Left renal pelvis (tissue), 4 donors: ENCODE data around the gene OSBPL2. TPM values are rescaled to one million over a fixed set of nuclear protein-coding genes. Genes with fewer than 3 reads are reported as not detected.

Experiments used
- DNase-seq, 4 donors: peaks; one replicate each; pipeline ENCODE4 v3.0.0-alpha.2; 2013; ENCODE audit warnings: low read depth in 4 of 4, low spot score in 3 of 4
- polyA plus RNA-seq, 4 donors: library from polyadenylated mRNA; unstranded; fragments of 120-200 nt; gene quantifications; one replicate each; pipeline ENCODE4 v1.2.1, GENCODE V29; 2013; ENCODE audit not compliant: insufficient read length in 4 of 4

OSBPL2 gene
- polyA plus RNA-seq, 4 donors = 23.5 to 44.3 (median 34.3) TPM

DNA sequence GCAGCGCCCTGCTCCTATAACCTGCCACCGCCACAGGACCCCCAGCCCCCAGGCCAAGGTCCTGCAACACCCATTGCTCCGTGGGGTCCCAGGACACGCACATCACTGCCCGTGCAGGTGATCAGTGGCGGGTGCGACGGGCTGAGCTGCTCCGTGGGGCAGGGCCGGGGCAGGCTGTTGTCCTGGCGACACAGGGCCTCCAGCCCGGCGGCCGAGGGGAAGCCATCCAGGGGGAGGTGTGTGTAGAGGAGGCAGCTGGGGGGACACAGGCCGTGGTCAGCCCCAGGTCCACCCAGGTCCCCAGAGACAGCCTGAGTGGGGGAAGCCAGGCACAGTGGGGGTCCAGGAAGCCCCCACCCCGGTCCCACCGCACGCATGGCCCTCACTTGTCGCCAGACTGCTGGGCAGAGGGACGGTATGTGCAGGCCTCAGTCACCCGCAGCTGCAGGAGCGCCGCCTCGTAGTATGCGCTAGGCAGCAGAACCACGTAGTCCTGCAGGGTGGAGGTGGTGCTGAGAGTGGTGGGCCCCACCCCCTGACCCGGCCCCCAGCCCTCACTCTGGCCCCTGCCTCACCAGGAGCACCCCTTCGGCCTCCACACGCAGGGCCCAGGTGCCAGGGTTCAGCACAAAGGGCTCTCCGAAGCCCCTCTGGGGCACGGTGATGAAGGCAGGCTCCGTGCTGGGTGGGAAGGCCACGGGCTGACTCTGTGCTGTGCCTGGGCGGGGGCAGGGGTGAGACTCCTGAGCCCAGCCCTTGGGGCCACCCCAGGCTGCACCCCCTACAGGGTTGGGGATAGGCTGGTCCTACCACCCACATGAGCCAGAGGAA, 94.9 kb downstream of the OSBPL2 start:
- DNase-seq = no peak

DNA sequence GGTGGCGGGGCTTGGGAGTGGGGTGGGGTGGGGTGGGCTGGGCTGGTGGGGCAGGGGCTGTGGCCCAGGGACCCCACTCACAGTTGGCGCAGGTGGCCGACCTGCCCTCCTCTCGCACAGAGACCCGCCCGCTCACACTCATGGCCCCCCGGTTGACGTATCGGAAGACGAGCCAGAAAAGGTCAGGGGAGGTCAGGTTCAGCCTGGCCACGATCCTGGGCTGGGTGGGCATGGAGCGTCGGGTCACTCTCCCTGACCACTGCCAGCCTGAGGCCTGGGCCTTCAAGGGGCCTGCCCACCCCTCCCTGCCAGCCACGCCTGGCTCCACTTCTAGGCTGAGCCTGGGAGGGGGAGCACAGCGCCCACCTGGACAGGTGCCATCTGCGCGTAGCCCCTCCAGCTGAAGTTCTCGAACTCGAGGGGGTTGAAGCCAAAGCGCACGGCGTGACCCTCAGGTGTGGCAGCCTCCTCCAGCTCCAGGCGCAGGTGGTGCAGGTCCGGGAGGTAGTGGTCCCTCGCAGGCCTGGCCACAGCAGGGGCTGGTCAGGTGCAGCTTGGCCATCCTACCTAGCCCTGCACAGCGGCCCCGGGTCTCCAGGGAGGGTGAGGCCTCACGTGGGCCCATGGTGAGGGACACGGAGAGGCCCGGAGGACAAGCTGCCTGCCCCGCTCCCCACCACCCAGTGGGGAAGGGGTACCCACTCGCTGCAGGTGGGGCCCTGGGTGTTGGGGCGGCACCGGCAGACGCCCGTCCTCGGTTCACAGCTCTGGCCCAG, 95.7 kb downstream of the OSBPL2 start:
- DNase-seq = no peak

DNA sequence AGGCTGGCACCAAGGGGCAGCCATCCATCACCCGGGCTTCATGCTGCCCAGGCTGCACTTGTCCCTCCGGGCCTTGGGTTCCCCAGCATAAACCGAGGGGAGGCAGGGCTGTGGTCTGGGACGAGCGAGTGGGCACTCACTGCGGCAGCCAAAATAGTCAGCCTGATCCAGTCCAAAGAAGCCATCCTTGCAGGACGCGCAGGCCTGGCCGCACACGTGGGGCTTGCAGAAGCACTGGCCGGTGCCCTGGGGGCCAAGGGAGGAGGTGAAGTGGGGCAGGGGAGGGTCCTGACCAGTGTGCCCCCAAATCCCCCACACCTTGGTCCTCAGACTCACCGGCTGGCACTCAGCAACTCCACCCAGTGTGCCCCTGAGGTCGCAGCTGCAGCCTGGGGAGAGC, 96.6 kb downstream of the OSBPL2 start:
- DNase-seq = no peak

GRCh38 chr20:62335532-62335931, 97.2 kb downstream of the OSBPL2 start:
- no peak for DNase-seq

DNA sequence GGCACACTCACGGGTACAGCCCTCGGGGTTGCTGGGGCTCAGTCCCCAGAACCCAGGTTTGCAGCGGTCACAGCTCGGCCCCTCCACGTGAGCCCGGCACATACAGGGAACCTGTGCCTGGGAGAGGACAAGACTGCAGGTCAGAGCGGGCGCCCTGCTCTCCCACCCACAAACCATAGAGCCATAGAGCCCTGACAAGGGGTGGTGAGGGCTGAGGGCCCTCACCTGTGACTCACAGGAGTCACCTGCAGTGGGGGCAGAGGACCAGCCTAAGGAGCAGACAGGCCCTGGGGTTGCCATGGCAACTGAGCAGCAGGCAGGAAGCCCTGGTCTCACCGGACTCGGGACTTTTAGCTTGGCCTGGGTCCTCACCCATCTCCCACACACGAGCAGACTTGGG, 98.0 kb downstream of the OSBPL2 start:
- DNase-seq = no peak

- DNase-seq = no peak
Observed at GRCh38 chr20:62336775-62337557, 98.6 kb downstream of the OSBPL2 start.

- DNase-seq = no peak
Observed at GRCh38 chr20:62337558-62338293, 99.4 kb downstream of the OSBPL2 start.

DNA sequence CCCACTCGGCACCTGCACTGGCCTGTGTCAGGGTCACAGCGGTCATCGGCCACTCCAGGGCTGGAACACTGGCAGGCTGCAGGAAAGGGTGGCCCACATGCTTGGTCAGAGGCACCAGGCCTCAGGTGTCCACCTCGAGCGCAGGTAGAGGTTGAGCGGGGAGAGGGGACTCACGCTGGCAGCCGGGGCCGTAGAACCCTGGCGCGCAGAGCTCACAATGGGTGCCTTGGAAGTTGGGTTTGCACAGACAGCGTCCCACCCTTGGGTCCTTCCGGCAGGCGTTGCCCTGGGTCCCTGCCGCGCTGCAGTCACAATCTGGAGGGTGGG, 99.9 kb downstream of the OSBPL2 start:
- DNase-seq = no peak

GRCh38 chr20:62339647-62340062, 101.3 kb downstream of the OSBPL2 start:
- DNase-seq = no peak

DNA sequence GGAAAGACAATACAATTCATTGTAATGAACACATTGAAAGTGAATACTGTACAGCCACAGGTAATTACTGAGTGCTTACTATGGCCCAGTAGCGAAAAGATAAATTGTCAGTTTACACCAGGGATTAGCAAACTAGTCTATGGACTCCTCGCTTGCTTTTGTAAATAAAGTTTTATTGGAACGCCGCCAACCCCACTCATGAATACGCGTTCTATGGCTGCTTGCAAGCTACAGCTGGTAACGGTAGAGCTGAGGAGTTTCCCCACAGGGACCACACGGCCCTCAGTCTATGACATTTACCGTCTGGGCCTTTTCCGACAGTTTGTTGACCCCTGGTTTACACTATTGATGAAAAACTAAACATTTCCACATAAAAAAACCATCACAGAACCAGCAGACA, 104.6 kb downstream of the OSBPL2 start:
- DNase-seq = no peak

DNA sequence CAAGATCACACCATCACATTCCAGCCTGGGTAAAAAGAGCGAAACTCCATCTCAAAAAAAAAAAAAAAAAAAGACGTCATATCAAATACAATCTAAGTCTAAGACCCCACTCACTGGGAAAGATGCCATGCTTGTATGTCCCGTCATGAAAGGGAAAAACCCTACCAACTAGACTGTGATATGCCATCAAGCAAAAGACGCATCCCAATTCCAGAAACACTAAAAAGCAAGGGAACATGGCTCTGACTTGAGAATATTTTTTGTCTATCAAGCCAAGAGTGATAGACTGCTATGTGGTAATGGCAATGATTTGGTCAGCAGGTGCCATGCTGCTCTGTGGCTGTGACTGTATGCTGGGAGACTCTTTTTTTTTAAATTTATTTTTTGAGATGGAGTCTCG, 105.8 kb downstream of the OSBPL2 start:
- DNase-seq = no peak

GRCh38 chr20:62344782-62345181, 106.5 kb downstream of the OSBPL2 start:
- DNase-seq = no peak

Other genes starting within 250 kb of the OSBPL2 start
- gene TAF4, start 172.6 kb upstream of the OSBPL2 start, polyA plus RNA-seq = 10 to 100 TPM; 13.3 to 21.9 (median 17.7) TPM
- 10 to 100 TPM; 52.2 to 61.7 (median 53.4) TPM for gene LSM14B, start 116.0 kb upstream of the OSBPL2 start, polyA plus RNA-seq
- gene PSMA7, start 95.1 kb upstream of the OSBPL2 start, polyA plus RNA-seq = 100 to 1,000 TPM; 133 to 201 (median 164) TPM
- gene SS18L1, start 94.8 kb upstream of the OSBPL2 start, polyA plus RNA-seq = 10 to 100 TPM; 15.6 to 26.4 (median 18.9) TPM
- gene MTG2, start 55.5 kb upstream of the OSBPL2 start, polyA plus RNA-seq = 10 to 100 TPM; 25.2 to 50.0 (median 31.1) TPM
- gene HRH3, start 18.2 kb upstream of the OSBPL2 start, polyA plus RNA-seq = under 1 TPM in 3 of 4 donors, not detected in 1; 0.07 to 0.37 (median 0.17) TPM
- 10 to 100 TPM; 38.6 to 62.8 (median 43.8) TPM for gene ADRM1, start 64.5 kb downstream of the OSBPL2 start, polyA plus RNA-seq
- 100 to 1,000 TPM in 2 of 4 donors, 10 to 100 TPM in 2; 32.0 to 182 (median 104) TPM for gene LAMA5, start 128.8 kb downstream of the OSBPL2 start, polyA plus RNA-seq
- gene RPS21, start 148.6 kb downstream of the OSBPL2 start, polyA plus RNA-seq = 100 to 1,000 TPM; 715 to 1,000 (median 769) TPM
- 10 to 100 TPM in 2 of 4 donors, 1 to 10 TPM in 2; 9.8 to 11.4 (median 10.5) TPM for gene CABLES2, start 168.8 kb downstream of the OSBPL2 start, polyA plus RNA-seq
- 1 to 10 TPM in 3 of 4 donors, under 1 TPM in 1; 0.04 to 3.0 (median 1.5) TPM for gene RBBP8NL, start 189.0 kb downstream of the OSBPL2 start, polyA plus RNA-seq
- 1 to 10 TPM; 2.1 to 7.7 (median 6.3) TPM for gene GATA5, start 237.5 kb downstream of the OSBPL2 start, polyA plus RNA-seq